ENCODE measurements around the gene WDR27.

DNA sequence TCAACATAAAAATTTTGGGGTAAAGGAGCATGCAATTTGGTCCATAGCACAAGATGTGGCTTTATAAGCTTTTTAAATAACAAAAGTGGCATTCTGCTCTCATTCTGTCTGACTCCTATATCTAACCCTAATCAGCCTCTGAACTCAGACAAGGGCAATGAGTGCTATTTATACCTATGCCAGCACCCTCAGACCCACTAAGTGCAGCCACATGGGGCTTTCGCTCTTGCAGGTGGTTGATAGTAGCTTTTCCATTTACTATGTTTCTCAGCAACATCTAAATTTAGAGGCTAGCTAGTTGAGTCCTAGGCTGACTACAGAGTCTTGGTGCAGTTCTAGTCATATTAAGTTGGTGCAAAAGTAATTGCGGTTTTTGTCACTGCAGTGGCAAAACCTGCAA is 231.0 kb downstream of the WDR27 start:
- TF ChIP-seq, protein P1, sequence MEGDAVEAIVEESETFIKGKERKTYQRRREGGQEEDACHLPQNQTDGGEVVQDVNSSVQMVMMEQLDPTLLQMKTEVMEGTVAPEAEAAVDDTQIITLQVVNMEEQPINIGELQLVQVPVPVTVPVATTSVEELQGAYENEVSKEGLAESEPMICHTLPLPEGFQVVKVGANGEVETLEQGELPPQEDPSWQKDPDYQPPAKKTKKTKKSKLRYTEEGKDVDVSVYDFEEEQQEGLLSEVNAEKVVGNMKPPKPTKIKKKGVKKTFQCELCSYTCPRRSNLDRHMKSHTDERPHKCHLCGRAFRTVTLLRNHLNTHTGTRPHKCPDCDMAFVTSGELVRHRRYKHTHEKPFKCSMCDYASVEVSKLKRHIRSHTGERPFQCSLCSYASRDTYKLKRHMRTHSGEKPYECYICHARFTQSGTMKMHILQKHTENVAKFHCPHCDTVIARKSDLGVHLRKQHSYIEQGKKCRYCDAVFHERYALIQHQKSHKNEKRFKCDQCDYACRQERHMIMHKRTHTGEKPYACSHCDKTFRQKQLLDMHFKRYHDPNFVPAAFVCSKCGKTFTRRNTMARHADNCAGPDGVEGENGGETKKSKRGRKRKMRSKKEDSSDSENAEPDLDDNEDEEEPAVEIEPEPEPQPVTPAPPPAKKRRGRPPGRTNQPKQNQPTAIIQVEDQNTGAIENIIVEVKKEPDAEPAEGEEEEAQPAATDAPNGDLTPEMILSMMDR (IDR thresholded peaks at IDR 0.05): no peak
- no peak for TF ChIP-seq POLR2A (IDR thresholded peaks at IDR 0.05)
